Osteoblast (primary cell): ENCODE measurements around the gene ENAH. TPM values are rescaled to one million over a fixed set of nuclear protein-coding genes. Genes with fewer than 3 reads are reported as not detected.

ENCODE experiments used
- DNase-seq: peaks from one replicate; pipeline ENCODE4 v3.0.0; 2011; ENCODE audit warnings: low spot score, mixed read lengths; ENCODE audit not compliant: insufficient read length; ENCODE audit errors: missing footprints
- H2AFZ ChIP-seq: 2 replicates; pipeline ENCODE4 v1.6.0; 2011; ENCODE audit warnings: mild to moderate bottlenecking, low read length
- H3K27ac ChIP-seq: 2 replicates; pipeline ENCODE4 v1.5.1; 2011; ENCODE audit warnings: mild to moderate bottlenecking, low read depth, low read length, moderate library complexity
- H3K27me3 ChIP-seq: 2 replicates; pipeline ENCODE4 v1.6.0; 2012; ENCODE audit warnings: mild to moderate bottlenecking, control low read depth, inconsistent platforms, low read length, moderate library complexity; ENCODE audit not compliant: insufficient read depth
- H3K36me3 ChIP-seq: 2 replicates; pipeline ENCODE4 v1.5.1; 2011; ENCODE audit warnings: mild to moderate bottlenecking, low read length, control low read depth, moderate library complexity; ENCODE audit not compliant: insufficient read depth
- H3K4me1 ChIP-seq: 2 replicates; pipeline ENCODE4 v1.5.1; 2011; ENCODE audit warnings: mild to moderate bottlenecking, low read length, control low read depth, moderate library complexity; ENCODE audit not compliant: insufficient read depth
- H3K4me2 ChIP-seq: 2 replicates; pipeline ENCODE4 v1.6.0; 2011; ENCODE audit warnings: mild to moderate bottlenecking, low read length; ENCODE audit not compliant: insufficient read depth
- H3K4me3 ChIP-seq: fragments of 200-600 bp; sonication (generic); 3 replicates; pipeline ENCODE4 v1.5.1; 2012; ENCODE audit warnings: mild to moderate bottlenecking, low read length, inconsistent platforms; ENCODE audit not compliant: insufficient read depth
- H3K79me2 ChIP-seq: 2 replicates; pipeline ENCODE4 v1.6.0; 2012; ENCODE audit warnings: mild to moderate bottlenecking, low read length, control low read depth, inconsistent platforms; ENCODE audit not compliant: insufficient read depth
- H3K9me3 ChIP-seq: 2 replicates; pipeline ENCODE4 v1.5.1; 2011; ENCODE audit warnings: low read depth, low read length, control low read depth
- H4K20me1 ChIP-seq: 2 replicates; pipeline ENCODE4 v1.6.0; 2012; ENCODE audit warnings: mild to moderate bottlenecking, low read length, control low read depth; ENCODE audit not compliant: insufficient read depth
- total RNA-seq: library from RNA; depleted of rRNA; stranded (reverse); fragments of >200 nt; gene quantifications from 2 replicates; pipeline ENCODE4 v1.2.3, GENCODE V29; 2012
- TF ChIP-seq, protein P1 (sequence below): IDR thresholded peaks from 2 replicates; pipeline ENCODE4 v1.5.1; 2011; ENCODE audit warnings: mild to moderate bottlenecking, low read depth, low read length, moderate library complexity; ENCODE audit errors: extremely low read depth

Gene ENAH
- total RNA-seq, 1 donor: 453 TPM

DNA sequence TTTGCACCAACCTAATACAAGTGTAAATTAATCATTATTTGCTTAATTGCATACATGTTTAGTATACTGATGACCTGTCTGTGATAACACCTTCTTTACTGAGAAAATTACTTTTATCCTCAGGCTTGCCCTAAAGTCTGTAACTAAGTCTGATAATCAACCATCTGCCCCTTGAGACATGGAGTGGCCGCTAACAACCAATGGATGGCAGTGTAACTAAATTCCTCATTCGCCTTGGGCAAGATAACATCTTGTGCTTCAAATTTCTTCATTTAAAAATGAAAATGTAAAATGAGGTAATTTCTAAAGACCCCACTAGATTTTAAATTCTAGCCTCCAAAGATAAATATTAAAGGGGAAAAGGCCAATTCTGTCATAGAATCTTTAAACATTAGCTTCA lies 85.1 kb downstream of the ENAH start:
- no peaks in the 10 kb centered on the region for H3K27me3 ChIP-seq
- DNase-seq: no peak
- no peak overlapping the region for H3K4me3 ChIP-seq
- H3K9me3 ChIP-seq: no peaks in the 10 kb centered on the region
- H4K20me1 ChIP-seq: peaks cover 75% of the 10 kb centered on the region
- TF ChIP-seq, protein P1, sequence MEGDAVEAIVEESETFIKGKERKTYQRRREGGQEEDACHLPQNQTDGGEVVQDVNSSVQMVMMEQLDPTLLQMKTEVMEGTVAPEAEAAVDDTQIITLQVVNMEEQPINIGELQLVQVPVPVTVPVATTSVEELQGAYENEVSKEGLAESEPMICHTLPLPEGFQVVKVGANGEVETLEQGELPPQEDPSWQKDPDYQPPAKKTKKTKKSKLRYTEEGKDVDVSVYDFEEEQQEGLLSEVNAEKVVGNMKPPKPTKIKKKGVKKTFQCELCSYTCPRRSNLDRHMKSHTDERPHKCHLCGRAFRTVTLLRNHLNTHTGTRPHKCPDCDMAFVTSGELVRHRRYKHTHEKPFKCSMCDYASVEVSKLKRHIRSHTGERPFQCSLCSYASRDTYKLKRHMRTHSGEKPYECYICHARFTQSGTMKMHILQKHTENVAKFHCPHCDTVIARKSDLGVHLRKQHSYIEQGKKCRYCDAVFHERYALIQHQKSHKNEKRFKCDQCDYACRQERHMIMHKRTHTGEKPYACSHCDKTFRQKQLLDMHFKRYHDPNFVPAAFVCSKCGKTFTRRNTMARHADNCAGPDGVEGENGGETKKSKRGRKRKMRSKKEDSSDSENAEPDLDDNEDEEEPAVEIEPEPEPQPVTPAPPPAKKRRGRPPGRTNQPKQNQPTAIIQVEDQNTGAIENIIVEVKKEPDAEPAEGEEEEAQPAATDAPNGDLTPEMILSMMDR: peak; percentile 14
- H3K4me2 ChIP-seq: no peak overlapping the region
- no peak overlapping the region for H3K27ac ChIP-seq
- H3K36me3 ChIP-seq: peaks cover 20% of the 10 kb centered on the region
- H3K4me1 ChIP-seq: peaks cover 30% of the 10 kb centered on the region
- H3K79me2 ChIP-seq: peaks cover 85% of the 10 kb centered on the region
- no peak overlapping the region for H2AFZ ChIP-seq

DNA sequence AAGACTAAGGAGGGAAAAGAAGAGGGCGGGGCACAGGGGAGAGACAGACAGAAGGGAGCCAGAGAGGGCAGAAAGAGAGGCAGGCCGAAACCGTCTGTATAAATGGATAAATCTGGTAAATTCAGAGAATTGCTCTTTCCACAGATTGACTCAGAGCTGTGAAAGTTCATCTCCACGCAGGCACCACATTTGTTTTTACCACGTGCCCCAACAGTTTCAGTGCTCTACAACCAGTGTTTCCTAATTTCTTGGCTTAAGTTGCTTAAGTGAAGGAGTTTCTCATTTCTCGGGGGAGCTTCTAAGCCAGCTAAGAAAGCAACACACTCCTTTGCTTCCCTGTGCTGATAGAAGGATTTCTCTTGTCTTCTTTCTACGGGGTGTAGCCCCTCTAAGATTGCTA lies 87.1 kb downstream of the ENAH start:
- DNase-seq: peak; percentile 19

DNA sequence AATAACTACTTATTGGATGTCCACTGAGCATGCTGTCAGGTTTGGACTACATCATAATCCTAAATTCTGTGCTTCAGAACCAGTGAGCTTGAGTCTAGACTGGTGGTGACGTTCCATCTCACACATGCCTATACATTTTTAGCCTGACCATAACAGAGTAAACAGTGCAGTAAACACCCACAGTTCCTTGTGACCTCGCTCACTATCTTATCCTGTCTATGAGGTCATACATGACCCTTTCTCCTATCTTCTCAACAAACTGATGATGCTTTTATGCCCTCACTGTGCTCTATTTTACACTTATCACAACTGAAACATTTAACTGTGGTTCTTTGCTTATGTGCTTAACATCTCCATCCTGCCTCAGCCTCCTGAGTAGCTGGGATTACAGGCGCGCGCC lies 91.2 kb downstream of the ENAH start:
- H3K4me3 ChIP-seq: no peak overlapping the region
- H3K27me3 ChIP-seq: no peaks in the 10 kb centered on the region
- peaks cover 18% of the 10 kb centered on the region for H3K4me1 ChIP-seq
- H3K36me3 ChIP-seq: peaks cover 43% of the 10 kb centered on the region
- H3K4me2 ChIP-seq: no peak overlapping the region
- H3K9me3 ChIP-seq: no peaks in the 10 kb centered on the region
- H3K79me2 ChIP-seq: peaks cover 66% of the 10 kb centered on the region
- TF ChIP-seq, protein P1: no peak
- H2AFZ ChIP-seq: no peak overlapping the region
- no peak overlapping the region for H3K27ac ChIP-seq
- peaks cover 47% of the 10 kb centered on the region for H4K20me1 ChIP-seq
- DNase-seq: no peak

More for the DNA sequence above, 87.1 kb downstream of the ENAH start:
- Histone ChIP-seq H3K4me1 (peaks cover 28% of the 10 kb centered on the region), H3K9me3 (no peaks in the 10 kb centered on the region), H3K79me2 (peaks cover 74% of the 10 kb centered on the region), H3K36me3 (peaks cover 21% of the 10 kb centered on the region), H3K27me3 (no peaks in the 10 kb centered on the region), H3K4me2 (peak overlapping the region; percentile 5), H3K27ac (peak overlapping the region; percentile 11), H3K4me3 (no peak overlapping the region), H4K20me1 (peaks cover 61% of the 10 kb centered on the region), H2AFZ (no peak overlapping the region)
- TF ChIP-seq, protein P1: no peak

DNA sequence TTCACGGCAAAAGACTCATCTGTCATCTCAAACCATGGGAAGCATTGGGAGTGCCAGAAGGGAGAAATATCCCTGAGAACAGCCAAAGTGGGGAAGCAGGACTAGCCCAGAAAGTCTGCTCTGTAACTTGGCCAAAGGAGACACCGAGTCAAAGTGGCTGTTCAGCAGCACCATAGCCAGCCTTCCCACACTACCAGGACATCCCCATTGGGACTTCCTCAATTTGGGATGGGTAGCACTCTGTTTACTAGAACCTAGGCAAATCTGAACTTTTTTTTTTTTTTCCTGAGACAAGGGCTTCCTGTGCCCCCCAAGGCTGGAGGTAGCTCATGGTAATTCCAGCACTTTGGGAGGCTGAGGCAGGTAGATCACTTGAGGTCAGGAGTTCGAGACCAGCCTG lies 93.0 kb downstream of the ENAH start:
- TF ChIP-seq, protein P1: no peak
- no peak for DNase-seq
- H3K36me3 ChIP-seq: peaks cover 40% of the 10 kb centered on the region
- H3K4me3 ChIP-seq: no peak overlapping the region
- peaks cover 68% of the 10 kb centered on the region for H3K79me2 ChIP-seq
- H3K27me3 ChIP-seq: no peaks in the 10 kb centered on the region
- no peak overlapping the region for H3K4me2 ChIP-seq
- peaks cover 6% of the 10 kb centered on the region for H3K4me1 ChIP-seq
- H3K27ac ChIP-seq: no peak overlapping the region
- peaks cover 40% of the 10 kb centered on the region for H4K20me1 ChIP-seq
- H3K9me3 ChIP-seq: no peaks in the 10 kb centered on the region
- no peak overlapping the region for H2AFZ ChIP-seq
